ENCODE measurements around the gene C10orf90. TPM values are rescaled to one million over a fixed set of nuclear protein-coding genes. Genes with fewer than 3 reads are reported as not detected.
A peak's percentile ranks its signal among the peaks of the same experiment; 100 is the strongest.

The C10orf90 gene
- total RNA-seq, 2 donors from 2014 or later = not detected

GRCh38 chr10:126687121-126687606, 16.7 kb upstream of the C10orf90 start:
- Mint-ChIP-seq H3K27ac (no peak overlapping the region), H3K36me3 (no peaks in the 10 kb centered on the region), H3K27me3 (peaks cover 3% of the 10 kb centered on the region in 2 donors), H3K4me3 (no peak overlapping the region), H3K4me1 (ENCODE audit: low read depth in 2 of 2) (no peaks in the 10 kb centered on the region), H3K9me3 (no peaks in the 10 kb centered on the region)
- DNase-seq (ENCODE audit: low spot score) (no peak), ATAC-seq (no peak)

GRCh38 chr10:126686719-126687118, 16.2 kb upstream of the C10orf90 start:
- DNase-seq (ENCODE audit: low spot score) (no peak), ATAC-seq (no peak)
- no peaks in the 10 kb centered on the region for H3K36me3 Mint-ChIP-seq
- H3K9me3 Mint-ChIP-seq = no peaks in the 10 kb centered on the region
- no peak overlapping the region for H3K4me3 Mint-ChIP-seq
- H3K27ac Mint-ChIP-seq = no peak overlapping the region
- peaks cover 0 to 3% of the 10 kb centered on the region in 2 donors for H3K27me3 Mint-ChIP-seq
- no peaks in the 10 kb centered on the region for H3K4me1 Mint-ChIP-seq (ENCODE audit: low read depth in 2 of 2)

DNA sequence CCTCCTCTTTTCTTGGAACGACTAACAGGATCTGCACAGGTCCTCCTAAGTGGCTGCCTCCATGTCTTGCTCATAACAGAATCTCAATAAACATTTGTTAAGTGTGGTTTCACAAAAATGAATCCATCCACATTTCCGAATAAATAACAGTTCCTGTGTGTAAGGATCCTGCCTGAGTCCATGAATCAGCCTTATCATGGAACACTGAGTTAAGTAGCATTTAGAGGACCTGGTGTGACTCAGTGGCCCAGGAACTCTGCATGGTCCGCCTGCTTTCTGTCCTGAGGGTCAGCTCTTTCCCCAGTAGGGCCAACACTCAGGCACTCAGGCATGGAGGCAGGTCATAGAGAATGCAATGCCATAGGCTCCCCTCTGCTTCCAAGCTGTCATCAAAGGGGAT, 15.8 kb upstream of the C10orf90 start:
- Mint-ChIP-seq H3K4me1 (ENCODE audit: low read depth in 2 of 2) (no peaks in the 10 kb centered on the region), H3K27me3 (peaks cover 0 to 3% of the 10 kb centered on the region in 2 donors), H3K36me3 (no peaks in the 10 kb centered on the region), H3K4me3 (no peak overlapping the region), H3K27ac (no peak overlapping the region), H3K9me3 (no peaks in the 10 kb centered on the region)
- DNase-seq (ENCODE audit: low spot score) (no peak), ATAC-seq (no peak)

- ATAC-seq (peak in 1 of 2 donors; percentile 50), DNase-seq (ENCODE audit: low spot score) (no peak)
- Mint-ChIP-seq H3K27ac (no peak overlapping the region), H3K27me3 (peaks cover 0 to 3% of the 10 kb centered on the region in 2 donors), H3K36me3 (no peaks in the 10 kb centered on the region), H3K4me3 (no peak overlapping the region), H3K9me3 (no peaks in the 10 kb centered on the region), H3K4me1 (ENCODE audit: low read depth in 2 of 2) (no peaks in the 10 kb centered on the region)
Observed at GRCh38 chr10:126685756-126686155, 15.3 kb upstream of the C10orf90 start.

GRCh38 chr10:126684171-126684745, 13.8 kb upstream of the C10orf90 start:
- H3K4me1 Mint-ChIP-seq (ENCODE audit: low read depth in 2 of 2) = no peaks in the 10 kb centered on the region
- ATAC-seq = no peak
- H3K27ac Mint-ChIP-seq = no peak overlapping the region
- H3K9me3 Mint-ChIP-seq = no peaks in the 10 kb centered on the region
- H3K36me3 Mint-ChIP-seq = no peaks in the 10 kb centered on the region
- DNase-seq (ENCODE audit: low spot score) = no peak
- no peak overlapping the region for H3K4me3 Mint-ChIP-seq
- H3K27me3 Mint-ChIP-seq = peaks cover 0 to 3% of the 10 kb centered on the region in 2 donors

- Mint-ChIP-seq H3K4me3 (no peak overlapping the region), H3K27ac (no peak overlapping the region), H3K27me3 (peaks cover 0 to 3% of the 10 kb centered on the region in 2 donors), H3K36me3 (no peaks in the 10 kb centered on the region), H3K4me1 (ENCODE audit: low read depth in 2 of 2) (no peaks in the 10 kb centered on the region), H3K9me3 (no peaks in the 10 kb centered on the region)
- ATAC-seq (no peak), DNase-seq (ENCODE audit: low spot score) (no peak)
Observed at GRCh38 chr10:126683466-126683865, 13.0 kb upstream of the C10orf90 start.

- Mint-ChIP-seq H3K4me1 (ENCODE audit: low read depth in 2 of 2) (no peaks in the 10 kb centered on the region), H3K36me3 (no peaks in the 10 kb centered on the region), H3K27ac (no peak overlapping the region), H3K9me3 (no peaks in the 10 kb centered on the region), H3K4me3 (no peak overlapping the region), H3K27me3 (no peaks in the 10 kb centered on the region)
- DNase-seq (ENCODE audit: low spot score) (no peak), ATAC-seq (no peak)
Observed at GRCh38 chr10:126675656-126676438, 5.4 kb upstream of the C10orf90 start.

DNA sequence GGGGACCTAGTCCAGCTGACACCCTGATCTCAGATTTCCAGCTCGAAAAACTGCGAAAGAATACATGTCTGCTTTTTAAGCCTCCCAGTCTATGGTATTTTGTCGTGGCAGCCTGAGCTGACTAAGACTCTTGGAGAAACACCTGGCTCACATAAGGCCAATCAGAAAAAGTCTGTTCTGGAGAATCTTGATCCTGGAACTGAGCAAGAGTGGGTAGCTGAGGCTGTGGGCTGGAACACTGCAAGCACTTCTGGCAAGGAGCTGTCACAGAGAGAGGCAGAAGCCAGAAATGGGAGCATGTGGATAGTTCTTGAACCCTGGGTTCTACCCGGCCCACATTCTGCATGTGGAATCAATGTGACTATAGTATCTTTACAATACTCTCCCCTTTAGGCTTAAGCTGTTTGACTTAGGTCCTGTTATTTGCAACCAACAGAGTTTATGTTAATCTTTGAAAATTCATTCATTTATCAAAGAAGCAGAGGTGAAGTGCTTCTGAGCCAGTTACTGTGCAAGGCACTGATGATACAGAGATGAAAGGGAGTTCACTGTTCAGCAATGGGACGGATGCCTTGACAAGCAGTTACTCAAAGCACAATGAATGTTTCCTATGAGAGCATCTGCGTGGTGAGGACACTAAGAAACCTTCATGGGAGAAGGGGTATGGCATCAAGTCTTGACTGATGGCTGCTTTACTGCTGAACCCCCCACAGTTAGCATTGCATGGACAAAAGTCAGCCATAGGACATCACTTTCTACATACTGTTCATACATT, 4.4 kb upstream of the C10orf90 start:
- Mint-ChIP-seq H3K27me3 (no peaks in the 10 kb centered on the region), H3K36me3 (no peaks in the 10 kb centered on the region), H3K27ac (no peak overlapping the region), H3K4me3 (no peak overlapping the region), H3K4me1 (ENCODE audit: low read depth in 2 of 2) (no peaks in the 10 kb centered on the region), H3K9me3 (no peaks in the 10 kb centered on the region)
- no peak for ATAC-seq
- DNase-seq (ENCODE audit: low spot score) = no peak

DNA sequence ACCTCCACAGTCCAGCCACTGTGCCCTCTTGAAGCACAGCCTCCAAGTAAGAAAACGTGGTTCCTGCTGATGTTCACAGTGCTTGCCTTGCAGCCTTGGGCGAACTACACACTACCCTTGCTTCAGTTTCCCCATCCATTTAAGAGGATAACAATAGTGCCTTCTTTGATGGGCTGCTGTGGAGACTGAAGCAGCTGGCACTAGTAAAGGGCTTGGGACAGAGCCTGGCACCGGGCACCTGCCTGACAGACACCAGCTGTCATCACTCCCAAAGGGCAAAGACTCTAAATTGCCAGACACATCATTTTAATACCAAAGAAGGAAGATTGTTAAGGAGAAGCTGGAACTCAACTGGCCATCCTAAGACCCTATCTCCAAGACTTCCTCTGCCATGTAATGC, 3.1 kb upstream of the C10orf90 start:
- Mint-ChIP-seq H3K9me3 (no peaks in the 10 kb centered on the region), H3K4me3 (no peak overlapping the region), H3K27me3 (no peaks in the 10 kb centered on the region), H3K27ac (no peak overlapping the region), H3K36me3 (no peaks in the 10 kb centered on the region), H3K4me1 (ENCODE audit: low read depth in 2 of 2) (no peaks in the 10 kb centered on the region)
- no peak for DNase-seq (ENCODE audit: low spot score)
- ATAC-seq = no peak

DNA sequence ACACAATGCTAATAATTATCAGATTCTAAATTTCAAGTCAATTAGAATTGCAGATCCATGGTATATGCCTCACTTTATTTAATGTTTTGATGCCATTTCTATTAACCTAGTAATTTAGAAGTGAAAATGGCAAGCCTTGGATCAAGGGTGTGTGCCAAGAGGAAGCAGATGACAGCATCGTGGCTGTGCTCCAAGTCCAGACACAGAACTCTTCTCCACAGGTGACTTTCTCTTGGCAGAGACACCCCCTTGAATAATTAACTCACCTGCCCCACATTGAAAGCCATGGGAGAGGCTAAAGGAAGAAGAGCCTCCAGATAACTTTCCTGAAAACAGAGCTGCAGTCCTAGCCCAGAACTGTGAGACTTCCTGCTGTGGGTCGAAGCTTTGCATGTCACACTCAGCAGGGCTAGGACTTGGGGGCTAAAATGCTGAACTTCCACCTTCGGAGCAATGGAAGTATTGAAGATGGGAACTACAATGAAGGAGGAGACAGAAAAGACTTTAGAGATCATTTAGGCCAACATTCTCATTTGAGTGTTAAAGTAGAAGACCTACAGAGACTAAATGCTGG, 996 bp upstream of the C10orf90 start:
- no peak for DNase-seq (ENCODE audit: low spot score)
- no peaks in the 10 kb centered on the region for H3K27me3 Mint-ChIP-seq
- H3K4me1 Mint-ChIP-seq (ENCODE audit: low read depth in 2 of 2) = no peaks in the 10 kb centered on the region
- ATAC-seq = no peak
- H3K27ac Mint-ChIP-seq = no peak overlapping the region
- no peaks in the 10 kb centered on the region for H3K9me3 Mint-ChIP-seq
- no peaks in the 10 kb centered on the region for H3K36me3 Mint-ChIP-seq
- H3K4me3 Mint-ChIP-seq = no peak overlapping the region

- H3K27me3 Mint-ChIP-seq = no peaks in the 10 kb centered on the region
- no peaks in the 10 kb centered on the region for H3K4me1 Mint-ChIP-seq (ENCODE audit: low read depth in 2 of 2)
- H3K36me3 Mint-ChIP-seq = no peaks in the 10 kb centered on the region
- H3K27ac Mint-ChIP-seq = no peak overlapping the region
- DNase-seq (ENCODE audit: low spot score) (no peak), ATAC-seq (no peak)
- no peak overlapping the region for H3K4me3 Mint-ChIP-seq
- no peaks in the 10 kb centered on the region for H3K9me3 Mint-ChIP-seq
Observed at GRCh38 chr10:126670895-126671261, 385 bp upstream of the C10orf90 start.

- Mint-ChIP-seq H3K36me3 (no peaks in the 10 kb centered on the region), H3K4me3 (no peak overlapping the region), H3K27ac (no peak overlapping the region), H3K9me3 (no peaks in the 10 kb centered on the region), H3K27me3 (peaks cover 0 to 4% of the 10 kb centered on the region in 2 donors), H3K4me1 (ENCODE audit: low read depth in 2 of 2) (peaks cover 0 to 6% of the 10 kb centered on the region in 2 donors)
- DNase-seq (ENCODE audit: low spot score) = no peak
- no peak for ATAC-seq
Observed at GRCh38 chr10:126669168-126669567, 1.3 kb downstream of the C10orf90 start.

GRCh38 chr10:126668505-126668904, 2.0 kb downstream of the C10orf90 start:
- DNase-seq (ENCODE audit: low spot score) (no peak), ATAC-seq (no peak)
- H3K4me1 Mint-ChIP-seq (ENCODE audit: low read depth in 2 of 2) = peaks cover 0 to 7% of the 10 kb centered on the region in 2 donors
- no peak overlapping the region for H3K4me3 Mint-ChIP-seq
- H3K27me3 Mint-ChIP-seq = peaks cover 4 to 5% of the 10 kb centered on the region in 2 donors
- no peaks in the 10 kb centered on the region for H3K36me3 Mint-ChIP-seq
- no peaks in the 10 kb centered on the region for H3K9me3 Mint-ChIP-seq
- H3K27ac Mint-ChIP-seq = no peak overlapping the region

DNA sequence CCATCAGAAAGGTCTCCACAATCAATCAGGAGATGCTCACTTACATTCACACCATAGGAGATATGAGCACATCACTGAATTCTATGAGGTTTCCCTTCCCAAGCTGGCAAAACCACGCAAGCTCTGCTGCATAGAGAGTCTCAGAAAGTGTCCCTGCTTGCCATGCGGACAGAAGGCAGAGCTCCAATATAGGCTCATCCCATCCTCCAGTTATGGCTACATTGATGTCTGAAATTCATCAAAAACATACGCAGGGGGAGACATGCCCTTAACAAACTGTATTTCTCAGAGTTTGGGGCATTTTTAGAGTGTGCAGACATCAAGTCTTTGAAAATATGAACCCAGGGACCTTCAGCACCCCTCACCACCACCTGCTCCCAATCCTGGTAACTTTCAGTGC, 2.9 kb downstream of the C10orf90 start:
- H3K4me1 Mint-ChIP-seq (ENCODE audit: low read depth in 2 of 2) = peaks cover 0 to 15% of the 10 kb centered on the region in 2 donors
- no peaks in the 10 kb centered on the region for H3K9me3 Mint-ChIP-seq
- no peaks in the 10 kb centered on the region for H3K36me3 Mint-ChIP-seq
- ATAC-seq = no peak
- H3K27ac Mint-ChIP-seq = no peak overlapping the region
- H3K27me3 Mint-ChIP-seq = peaks cover 7 to 8% of the 10 kb centered on the region in 2 donors
- DNase-seq (ENCODE audit: low spot score) = no peak
- H3K4me3 Mint-ChIP-seq = no peak overlapping the region

Data from natural killer cell treated with Interleukin-12 subunit alpha and Interleukin-12 subunit beta and Interleukin-15 and Interleukin-18, amount 100 ng/mL, for 72 hours (primary cell).